ENCODE data around the gene VPS8.
"Not testable (repeated sequence)": the region's sequence is repeated elsewhere in the genome, so short reads cannot be mapped to it uniquely, and the experiment has no call there.

VPS8 gene

GRCh38 chr3:184873141-184873540 is 61.2 kb downstream of the VPS8 start:
- DNase-seq = no peak

GRCh38 chr3:184874709-184875644 is 63.0 kb downstream of the VPS8 start:
- peak; percentile 46 for DNase-seq

GRCh38 chr3:184880276-184881019 is 68.5 kb downstream of the VPS8 start:
- no peak for DNase-seq

GRCh38 chr3:184884359-184885017 is 72.5 kb downstream of the VPS8 start:
- DNase-seq = no peak

GRCh38 chr3:184885112-184885511 is 73.1 kb downstream of the VPS8 start:
- DNase-seq = no peak

GRCh38 chr3:184887574-184887973 is 75.6 kb downstream of the VPS8 start:
- DNase-seq = no peak

GRCh38 chr3:184889312-184889904 is 77.4 kb downstream of the VPS8 start:
- DNase-seq = no peak

GRCh38 chr3:184894051-184894450 is 82.1 kb downstream of the VPS8 start:
- DNase-seq = no peak

- DNase-seq = no peak
Measured at GRCh38 chr3:184895350-184895749, 83.4 kb downstream of the VPS8 start.

GRCh38 chr3:184896336-184896735 is 84.4 kb downstream of the VPS8 start:
- no peak for DNase-seq

- no peak for DNase-seq
Measured at GRCh38 chr3:184899953-184900595, 88.1 kb downstream of the VPS8 start.

GRCh38 chr3:184907031-184907430 is 95.1 kb downstream of the VPS8 start:
- DNase-seq = not testable (repeated sequence)

- DNase-seq = no peak
Measured at GRCh38 chr3:184907681-184908649, 96.0 kb downstream of the VPS8 start.

GRCh38 chr3:184908859-184909258 is 96.9 kb downstream of the VPS8 start:
- no peak for DNase-seq

GRCh38 chr3:184910664-184911063 is 98.7 kb downstream of the VPS8 start:
- no peak for DNase-seq

GRCh38 chr3:184911570-184911969 is 99.6 kb downstream of the VPS8 start:
- DNase-seq = peak; percentile 82

GRCh38 chr3:184912163-184912562 is 100.2 kb downstream of the VPS8 start:
- no peak for DNase-seq

- no peak for DNase-seq
Measured at GRCh38 chr3:184914628-184915027, 102.7 kb downstream of the VPS8 start.

- DNase-seq = no peak
Measured at GRCh38 chr3:184918750-184919149, 106.8 kb downstream of the VPS8 start.

GRCh38 chr3:184919651-184920050 is 107.7 kb downstream of the VPS8 start:
- DNase-seq = no peak

- no peak for DNase-seq
Measured at GRCh38 chr3:184924547-184924946, 112.6 kb downstream of the VPS8 start.
